GM15510 (cell line): ENCODE data around the gene WNT5B.

Source experiments
- POLR2A ChIP-seq: IDR thresholded peaks from 3 replicates; pipeline ENCODE4 v1.6.1; 2011; ENCODE audit warnings: borderline replicate concordance; ENCODE audit not compliant: insufficient read length; ENCODE audit errors: extremely low read depth

The WNT5B gene

DNA sequence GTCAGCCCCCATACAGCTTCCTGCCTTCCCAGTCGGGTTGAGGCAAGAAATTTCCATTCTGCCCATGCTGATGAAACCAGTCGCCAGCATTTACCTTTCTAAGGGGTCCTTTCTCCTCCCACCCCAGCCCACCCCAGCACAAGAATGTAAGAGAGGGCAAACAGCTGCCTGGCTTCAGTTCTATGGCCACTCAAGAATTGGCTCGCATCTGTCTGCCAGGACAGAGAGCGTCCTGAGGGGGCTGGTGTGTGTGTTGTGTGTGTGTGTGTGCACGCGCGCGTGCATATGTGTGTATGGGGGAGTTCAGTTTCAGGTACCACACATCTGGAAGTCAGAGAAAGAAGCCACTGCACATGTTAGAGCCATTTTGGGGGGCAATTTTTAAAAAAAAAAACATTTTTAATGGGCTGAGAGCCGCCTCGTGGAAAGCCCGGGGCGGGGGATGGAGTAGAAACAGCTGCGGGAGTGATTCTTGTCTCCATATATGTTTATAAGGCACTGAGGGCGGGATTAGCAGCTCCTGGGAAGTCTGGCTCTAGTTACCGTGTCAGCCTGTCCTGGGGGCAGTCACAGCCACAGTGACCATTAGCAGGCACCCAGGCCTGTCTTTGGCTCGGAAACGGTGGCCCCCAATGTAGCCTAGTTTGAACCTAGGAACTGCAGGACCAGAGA is at the start of gene WNT5B:
TSS of gene WNT5B (plus strand) at position 566 of the 672 bp plus-strand sequence. CDS start 2,124 bp downstream, outside the sequence.
- no peak for TF ChIP-seq POLR2A

DNA sequence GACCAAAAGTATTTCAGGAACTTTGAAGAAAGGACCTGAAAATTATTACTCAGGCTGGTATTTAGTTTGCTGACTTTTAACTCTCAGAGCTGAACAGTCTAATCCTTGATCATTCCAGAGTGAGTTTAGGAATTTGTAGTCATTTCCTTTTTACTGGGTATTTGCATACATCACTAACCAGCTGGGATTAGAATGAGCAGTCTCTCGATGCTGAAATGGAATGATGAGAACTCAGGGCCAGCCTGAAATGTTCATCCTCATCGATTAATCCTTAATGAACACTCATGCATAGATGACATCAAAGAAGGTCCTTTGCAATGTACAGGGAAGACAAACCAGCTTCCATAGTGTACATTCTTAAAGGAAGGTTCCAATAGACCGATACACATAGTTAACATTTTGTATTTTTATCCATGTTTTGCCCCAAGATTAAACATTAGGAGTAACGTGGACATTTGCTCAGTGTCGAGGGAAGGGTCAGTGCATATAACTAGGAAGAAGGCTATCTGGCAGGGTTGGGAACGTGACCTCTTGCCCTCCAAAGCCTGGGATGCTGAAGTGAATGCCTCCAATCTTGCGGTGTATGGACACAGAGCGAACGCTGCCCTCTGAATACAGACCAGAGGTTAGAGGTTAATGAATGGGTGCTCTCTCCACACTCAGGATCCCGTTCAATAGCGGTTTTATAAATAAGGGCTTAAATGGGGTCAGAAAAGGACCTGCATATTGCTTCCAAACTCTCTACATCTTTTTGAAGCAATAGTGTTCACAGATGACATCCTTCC is 49.2 kb upstream of the WNT5B start:
- TF ChIP-seq POLR2A, result no peak

DNA sequence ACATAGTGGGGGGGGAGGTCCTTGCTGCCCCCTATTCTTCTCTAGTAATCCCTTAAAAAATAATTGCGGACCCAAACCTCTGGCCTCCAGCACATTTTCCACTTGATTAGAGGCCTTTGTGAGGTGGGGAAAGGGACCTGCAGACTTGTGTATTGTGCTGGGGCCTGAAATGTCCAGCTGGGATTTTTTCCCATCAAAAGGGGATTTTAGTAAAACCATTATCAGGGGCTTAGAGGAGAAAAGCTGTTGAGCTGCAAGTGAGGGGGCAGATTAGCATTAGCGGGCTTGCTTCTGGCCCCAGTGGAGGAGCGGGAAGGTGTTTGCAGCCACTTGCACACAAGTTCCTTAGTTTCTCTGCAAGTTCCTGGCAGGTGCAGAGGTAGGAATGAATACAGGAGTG is 48.5 kb upstream of the WNT5B start:
- no peak for TF ChIP-seq POLR2A

DNA sequence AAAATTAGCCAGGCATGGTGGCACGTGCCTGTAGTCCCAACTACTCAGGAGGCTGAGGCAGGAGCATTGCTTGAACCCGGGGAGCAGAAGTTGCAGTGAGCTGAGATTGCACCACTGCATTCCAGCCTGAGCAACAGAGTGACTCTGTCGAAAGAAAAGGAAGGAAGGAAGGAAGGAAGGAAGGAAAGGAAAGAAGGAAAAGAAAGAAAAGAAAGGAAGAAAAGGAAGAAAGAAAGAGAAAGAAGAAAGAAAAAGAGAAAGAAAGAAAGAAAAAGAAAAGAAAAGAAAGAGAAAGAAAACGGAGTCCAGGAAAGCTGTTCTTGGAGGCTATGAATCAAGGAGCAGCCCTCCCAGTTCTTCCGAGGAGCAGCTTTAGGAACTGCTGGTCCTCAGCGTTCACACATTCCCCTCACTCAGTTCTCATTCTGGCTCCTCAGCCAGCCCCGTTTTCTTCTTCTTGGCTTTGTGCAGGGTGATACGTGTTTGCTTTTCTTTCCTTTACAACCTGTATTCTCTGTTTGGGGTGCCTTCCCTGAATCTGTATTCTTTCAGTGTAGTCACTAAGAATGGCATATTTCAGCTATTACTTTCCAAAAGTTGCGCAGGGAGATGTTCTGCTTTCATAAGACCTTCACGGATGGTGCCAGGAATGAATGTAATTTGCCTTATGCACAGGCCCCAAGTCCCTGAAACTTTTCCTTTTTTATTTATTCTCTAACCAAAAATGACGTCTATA is 46.9 kb upstream of the WNT5B start:
- TF ChIP-seq POLR2A, result no peak

DNA sequence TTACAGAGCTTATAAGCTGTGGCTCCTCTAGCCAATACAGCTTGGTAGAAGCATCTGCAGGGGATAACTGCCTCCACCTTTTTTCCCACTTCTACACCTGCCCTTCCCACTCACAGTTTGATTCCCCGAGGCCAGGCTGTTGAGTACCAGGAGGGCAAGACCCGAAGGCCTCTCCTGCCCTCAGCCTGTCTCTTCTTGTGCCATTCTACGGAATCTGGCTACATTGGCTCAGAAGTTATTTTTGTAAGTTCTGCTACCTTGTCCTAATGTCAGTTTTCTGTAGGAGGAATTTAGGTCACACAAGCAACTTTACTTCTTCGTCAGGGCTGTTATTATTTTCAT is 46.4 kb upstream of the WNT5B start:
- no peak for TF ChIP-seq POLR2A

DNA sequence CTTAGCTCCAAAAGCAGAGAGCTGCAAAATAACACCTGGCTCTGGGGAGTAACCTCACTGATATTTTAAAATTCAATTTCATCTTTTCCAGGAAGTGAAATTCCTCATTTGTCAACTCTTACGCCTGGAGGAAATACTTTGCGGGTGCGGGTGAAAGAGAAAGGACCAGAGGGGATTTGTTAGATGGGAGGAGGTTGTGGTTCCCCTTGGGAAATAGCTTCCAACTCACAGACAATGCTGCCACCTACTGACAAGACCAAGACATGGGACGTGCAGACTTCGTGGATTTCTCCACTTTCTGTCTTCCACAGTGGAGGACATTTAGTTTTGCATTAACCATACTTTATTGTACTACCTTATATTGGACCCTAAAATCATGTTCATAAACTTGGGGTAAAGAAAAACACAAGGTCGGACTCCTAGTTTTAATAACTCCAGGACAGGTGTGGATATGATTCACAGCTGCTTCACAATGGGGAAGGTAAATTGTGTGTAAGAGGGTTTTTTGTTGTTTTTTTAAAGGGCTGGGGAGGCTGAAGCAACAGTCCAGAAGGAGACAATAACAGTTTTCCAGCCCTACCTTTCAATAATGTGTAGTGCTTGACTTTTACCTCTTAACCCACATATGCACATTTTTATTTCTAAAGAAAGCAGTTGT is 45.5 kb upstream of the WNT5B start:
- no peak for TF ChIP-seq POLR2A

DNA sequence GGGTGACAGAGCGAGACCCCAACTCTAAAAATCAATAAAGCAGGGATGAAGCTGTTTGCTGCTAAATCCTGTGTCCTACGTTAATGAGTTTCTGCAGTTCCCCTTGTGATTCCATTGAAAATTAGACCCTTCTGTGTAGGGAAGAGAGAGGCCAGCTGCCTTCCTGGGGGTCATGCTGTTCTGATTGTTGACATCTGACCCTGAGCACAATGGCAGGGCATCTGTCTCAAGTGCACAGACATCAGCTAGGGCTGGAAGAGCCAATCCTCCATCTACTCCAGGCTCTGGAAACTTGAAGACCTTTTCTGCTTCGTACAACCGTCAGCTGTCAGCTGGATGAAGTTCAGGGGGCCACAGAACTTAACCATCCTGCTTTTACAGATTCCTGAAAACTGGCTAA is 44.7 kb upstream of the WNT5B start:
- no peak for TF ChIP-seq POLR2A

DNA sequence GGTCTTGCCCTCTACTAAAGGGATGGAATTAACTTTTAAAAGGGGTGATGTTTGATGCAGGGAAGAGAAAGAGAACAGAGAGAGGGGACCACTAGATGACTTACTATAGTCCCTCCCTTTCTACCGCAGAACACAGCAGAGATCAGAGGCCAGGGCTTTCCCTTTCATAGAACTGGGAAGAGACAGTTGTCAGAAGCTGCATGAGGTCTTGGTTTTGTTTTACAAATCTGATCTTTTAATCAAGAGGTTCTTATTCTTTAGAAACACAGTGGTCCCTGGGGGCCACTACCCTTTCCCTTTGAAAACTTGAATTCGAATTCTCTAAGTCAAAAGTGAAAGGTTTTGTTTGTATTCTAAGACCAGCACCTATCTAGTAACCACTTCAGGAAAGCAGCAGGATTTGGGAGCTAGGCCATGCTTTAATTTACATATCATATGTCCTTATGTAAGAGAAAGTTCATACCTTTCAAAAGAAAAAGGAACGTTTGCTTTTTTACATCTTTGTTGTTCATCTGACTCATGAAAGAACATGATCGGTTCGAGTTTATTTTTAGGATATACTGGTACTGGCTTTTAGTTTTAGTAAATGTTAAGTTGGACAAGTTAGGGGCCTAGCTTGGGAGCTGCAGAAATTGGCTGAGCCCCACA is 41.0 kb upstream of the WNT5B start:
- no peak for TF ChIP-seq POLR2A

DNA sequence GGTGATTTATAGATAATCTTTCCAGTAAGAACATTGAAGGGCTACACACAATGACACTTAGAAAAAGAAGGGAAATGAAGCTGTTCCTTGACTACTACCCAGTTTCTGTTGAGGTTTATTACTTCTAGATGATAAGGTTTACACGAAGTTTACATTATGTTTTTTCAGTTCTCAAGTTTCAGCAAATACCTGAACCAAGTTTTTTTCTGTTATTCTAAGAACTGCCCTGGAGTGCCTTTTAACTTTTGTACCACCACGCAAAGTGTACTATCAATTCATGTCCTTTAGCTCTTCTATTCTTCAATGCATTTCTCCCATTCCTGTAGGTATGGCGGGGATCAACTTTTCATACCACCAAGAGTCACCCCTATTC is 40.5 kb upstream of the WNT5B start:
- no peak for TF ChIP-seq POLR2A

DNA sequence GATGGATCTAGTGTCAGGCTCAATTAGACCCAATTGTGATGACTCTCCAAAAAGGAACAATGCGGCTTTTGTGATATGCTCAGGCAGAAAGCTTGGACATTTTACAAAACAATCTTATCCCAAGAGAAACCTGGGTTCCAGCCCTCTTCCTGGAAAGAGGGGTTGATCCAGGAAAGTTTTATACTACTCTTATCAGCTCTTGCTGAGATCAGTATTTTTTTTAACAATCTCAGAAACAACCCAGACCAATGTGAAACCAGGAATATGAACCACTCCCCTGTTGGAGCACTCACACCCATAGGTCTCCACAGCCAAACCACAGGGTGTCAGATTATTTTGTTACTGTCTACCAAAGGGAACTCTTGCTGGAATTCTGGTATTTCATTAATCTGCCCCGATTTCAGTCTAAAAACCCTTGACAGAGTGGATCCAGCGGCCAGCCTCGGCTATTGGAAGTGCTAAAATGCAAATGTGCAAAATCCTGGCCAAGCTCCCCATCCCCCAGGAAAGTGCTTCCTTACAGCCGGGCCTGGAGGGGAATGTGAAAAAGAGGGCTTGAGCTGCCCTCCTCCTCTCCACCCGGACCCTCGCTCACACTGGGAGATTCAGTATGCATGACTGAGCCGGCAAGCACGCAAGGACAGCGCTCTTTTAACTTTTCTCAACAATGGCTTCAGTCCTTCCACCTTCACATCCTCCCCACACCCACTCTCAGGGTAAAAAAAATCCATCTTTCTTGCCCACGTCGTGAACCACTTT is 38.6 kb upstream of the WNT5B start:
- TF ChIP-seq POLR2A, result no peak

DNA sequence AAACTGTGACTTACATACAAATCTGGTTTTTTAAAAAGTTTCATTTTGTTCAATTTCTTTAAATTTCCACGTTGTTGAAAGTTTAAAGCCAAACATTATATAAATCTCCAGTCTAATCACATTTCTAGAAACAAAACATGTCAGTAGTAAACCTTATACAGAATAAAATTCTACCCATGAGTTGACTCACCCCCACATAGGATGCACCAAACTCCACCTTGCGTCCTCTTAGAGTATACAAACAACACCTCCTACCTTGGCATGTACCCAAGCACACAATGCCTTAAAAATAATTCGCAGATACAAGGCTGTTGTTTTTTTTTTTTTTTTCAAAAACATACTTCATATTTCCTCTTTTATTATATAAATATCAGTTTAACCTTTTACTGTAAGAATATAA is 38.0 kb upstream of the WNT5B start:
- no peak for TF ChIP-seq POLR2A

DNA sequence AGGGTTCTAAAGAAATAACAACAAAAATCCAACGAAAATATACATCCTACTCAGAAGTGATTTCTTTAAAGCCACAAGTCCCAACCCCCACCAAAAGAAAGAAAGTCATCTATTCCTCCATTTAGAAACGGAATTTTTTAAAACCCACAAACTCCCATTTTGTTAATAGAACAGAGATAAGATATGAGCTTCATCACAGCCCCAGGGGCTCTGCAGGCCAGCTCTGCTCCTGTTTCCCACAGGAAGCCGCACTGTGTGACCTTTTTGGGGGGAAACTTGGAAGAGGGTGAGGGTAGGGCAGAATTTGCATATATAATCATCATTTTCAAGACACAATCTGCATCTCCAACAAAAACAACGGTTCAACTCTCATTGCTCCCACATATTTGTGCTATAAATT is 37.5 kb upstream of the WNT5B start:
- TF ChIP-seq POLR2A, result no peak

DNA sequence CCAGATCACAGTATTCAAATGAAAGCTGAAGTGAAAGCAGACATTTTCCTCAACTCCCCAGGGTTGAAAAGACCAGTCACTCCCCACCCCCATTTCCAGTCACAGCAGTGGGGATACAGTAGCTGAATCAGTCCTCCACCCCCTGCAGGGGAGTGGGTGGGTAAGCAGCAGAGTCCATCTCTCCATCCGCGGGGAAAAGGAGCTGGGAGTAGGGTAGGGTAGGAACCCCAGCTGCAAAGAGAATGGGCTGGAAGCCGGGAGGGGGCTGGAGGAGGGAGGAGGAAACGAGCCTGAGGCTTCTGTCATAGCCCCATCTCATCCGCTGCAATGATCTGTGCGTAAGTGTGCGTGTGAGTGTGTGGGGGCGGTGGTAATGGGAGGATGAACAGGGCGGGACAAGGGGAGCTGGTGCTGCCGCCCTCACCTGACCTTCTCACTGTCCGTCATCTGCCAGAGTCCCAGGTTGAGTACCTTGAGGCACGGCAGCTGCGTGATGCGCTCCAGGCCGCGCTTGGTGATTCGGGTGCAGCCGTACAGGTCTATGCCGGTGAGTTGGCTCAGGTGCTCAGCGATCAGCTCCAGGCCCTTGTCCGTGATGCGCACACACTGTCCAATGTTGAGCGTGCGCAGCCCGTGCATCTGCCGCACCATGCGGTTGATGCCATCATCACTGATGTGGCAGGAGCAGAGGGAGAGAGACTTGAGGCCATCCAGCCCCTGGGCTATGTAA is 36.4 kb upstream of the WNT5B start:
- TF ChIP-seq POLR2A, result peak; percentile 24
